K562 (cell line): ENCODE results near the gene CDSN.
"Not testable (repeated sequence)": the region's sequence is repeated elsewhere in the genome, so short reads cannot be mapped to it uniquely, and the experiment has no call there.

ENCODE experiments used
- BCL6 ChIP-seq: fragments of 250-450 bp; sonication (Bioruptor Pico); IDR thresholded peaks from 2 replicates; pipeline ENCODE4 v1.4.0; 2020
- CHCHD3 ChIP-seq: fragments of 250-450 bp; sonication (Bioruptor Pico); IDR thresholded peaks from 2 replicates; pipeline ENCODE4 v2.1.2; 2022; ENCODE audit warnings: mild to moderate bottlenecking
- EZH2 ChIP-seq: IDR thresholded peaks from 2 replicates; pipeline ENCODE4 v1.6.1; 2012; ENCODE audit warnings: low read depth, mild to moderate bottlenecking, inconsistent platforms, low read length, borderline replicate concordance
- NBN ChIP-seq: fragments of 450-650 bp; IDR thresholded peaks from 2 replicates; pipeline ENCODE4 v1.6.1; 2016; ENCODE audit warnings: low read depth, mild to moderate bottlenecking
- NFYB ChIP-seq: IDR thresholded peaks from 2 replicates; pipeline ENCODE4 v1.6.1; 2011; ENCODE audit warnings: mild to moderate bottlenecking, moderate library complexity; ENCODE audit not compliant: insufficient read length; ENCODE audit errors: extremely low read depth
- POLR2A ChIP-seq: fragments of 450-650 bp; conservative IDR thresholded peaks from 2 replicates; pipeline ENCODE4 v1.6.1; 2016
- POLR2AphosphoS5 ChIP-seq: IDR thresholded peaks from 2 replicates; pipeline ENCODE4 v1.6.1; 2011; ENCODE audit warnings: mild to moderate bottlenecking, low read depth, low read length, moderate library complexity; ENCODE audit not compliant: control insufficient read depth, insufficient read depth
- TAF1 ChIP-seq: IDR thresholded peaks from 2 replicates; pipeline ENCODE4 v1.6.1; 2011; ENCODE audit warnings: mild to moderate bottlenecking, low read length, moderate library complexity; ENCODE audit not compliant: insufficient read depth, control insufficient read depth, severe bottlenecking; ENCODE audit errors: extremely low read depth
- TGIF2 ChIP-seq: sonication (generic); formaldehyde crosslinking; IDR thresholded peaks from 2 replicates; pipeline ENCODE4 v1.8.1; 2022; ENCODE audit warnings: mild to moderate bottlenecking, missing genetic modification reagents, moderate library complexity
- ZNF41 ChIP-seq: fragments of 250-450 bp; sonication (Bioruptor Pico); conservative IDR thresholded peaks from 2 replicates; pipeline ENCODE4 v1.4.0; 2020; ENCODE audit warnings: mild to moderate bottlenecking
- TF ChIP-seq, protein P1 (sequence below), 3 experiments: IDR thresholded peaks in 2 of 3; conservative IDR thresholded peaks in 1 of 3; 2 replicates each; pipeline ENCODE4 v1.5.1; 2011 to 2012; ENCODE audit warnings: low read length in 3 of 3, mild to moderate bottlenecking in 3 of 3, control low read depth in 2 of 3, improper control_type of control experiment in 1 of 3, inconsistent platforms in 1 of 3, low read depth in 1 of 3, mixed read lengths in 1 of 3, moderate library complexity in 1 of 3; ENCODE audit not compliant: insufficient read depth in 2 of 3

DNA sequence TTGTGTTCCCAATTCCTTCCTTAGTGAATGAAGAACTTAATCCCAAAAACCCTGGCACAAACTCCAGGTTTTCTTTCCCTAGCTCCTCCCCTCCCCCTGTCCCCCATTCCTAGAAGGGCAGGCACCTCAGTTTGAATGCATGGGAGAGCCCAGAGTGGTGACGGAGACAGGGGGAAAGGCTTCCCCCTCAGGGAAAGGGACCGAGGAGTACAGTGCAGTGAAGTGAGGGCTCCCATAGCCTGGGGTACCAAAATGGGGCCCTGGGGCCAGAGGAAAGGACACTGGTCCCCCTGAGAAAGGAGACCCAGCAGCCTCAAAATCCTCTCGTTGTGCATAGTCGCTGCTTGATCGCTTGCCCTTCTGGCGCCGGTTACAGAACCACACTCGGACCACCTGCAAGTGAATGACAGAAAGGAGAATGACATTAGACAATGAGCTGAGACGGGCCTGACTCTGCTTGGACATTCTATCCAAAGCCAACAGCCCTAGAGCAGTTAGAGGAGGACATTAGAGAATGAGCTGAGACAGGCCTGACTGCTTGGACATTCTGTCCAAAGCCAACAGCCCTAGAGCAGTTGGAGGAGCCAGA, 44.3 kb upstream of the CDSN start:
- TF ChIP-seq POLR2AphosphoS5; EZH2; POLR2A; ZNF41 (CRISPR knock-in tag); BCL6; NBN; TAF1; TGIF2; NFYB; CHCHD3: not testable (repeated sequence)
- TF ChIP-seq, protein P1, sequence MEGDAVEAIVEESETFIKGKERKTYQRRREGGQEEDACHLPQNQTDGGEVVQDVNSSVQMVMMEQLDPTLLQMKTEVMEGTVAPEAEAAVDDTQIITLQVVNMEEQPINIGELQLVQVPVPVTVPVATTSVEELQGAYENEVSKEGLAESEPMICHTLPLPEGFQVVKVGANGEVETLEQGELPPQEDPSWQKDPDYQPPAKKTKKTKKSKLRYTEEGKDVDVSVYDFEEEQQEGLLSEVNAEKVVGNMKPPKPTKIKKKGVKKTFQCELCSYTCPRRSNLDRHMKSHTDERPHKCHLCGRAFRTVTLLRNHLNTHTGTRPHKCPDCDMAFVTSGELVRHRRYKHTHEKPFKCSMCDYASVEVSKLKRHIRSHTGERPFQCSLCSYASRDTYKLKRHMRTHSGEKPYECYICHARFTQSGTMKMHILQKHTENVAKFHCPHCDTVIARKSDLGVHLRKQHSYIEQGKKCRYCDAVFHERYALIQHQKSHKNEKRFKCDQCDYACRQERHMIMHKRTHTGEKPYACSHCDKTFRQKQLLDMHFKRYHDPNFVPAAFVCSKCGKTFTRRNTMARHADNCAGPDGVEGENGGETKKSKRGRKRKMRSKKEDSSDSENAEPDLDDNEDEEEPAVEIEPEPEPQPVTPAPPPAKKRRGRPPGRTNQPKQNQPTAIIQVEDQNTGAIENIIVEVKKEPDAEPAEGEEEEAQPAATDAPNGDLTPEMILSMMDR (IDR thresholded peaks at IDR 0.05 in 2 of 3, conservative IDR thresholded peaks at IDR 0.05 in 1 of 3; ENCODE audit: insufficient read depth in 2 of 3, low read depth in 1 of 3, low read length in 3 of 3): not testable (repeated sequence)
